GM12878 (cell line): ENCODE measurements around the gene TMEM236. TPM values are rescaled to one million over a fixed set of nuclear protein-coding genes. Genes with fewer than 3 reads are reported as not detected.

Experiments used
- ATAC-seq: fragments of 200-7000 bp; cut with Tn5 transposase; 3 replicates; pipeline ENCODE4 v1.9.1; 2020; ENCODE audit warnings: mild to moderate bottlenecking, moderate library complexity
- BruUV-seq: library from RNA; stranded (reverse); fragments of 400-500 nt; replicated peaks from 2 replicates; lab custom pipeline; 2021; lab: Mats Ljungman, UMichigan
- CTCF ChIA-PET: fragments of 300-600 bp; sonication (Branson Sonifier 250); formaldehyde crosslinking; extraction: SDS; loops from one replicate; lab custom pipeline; 2021; ENCODE audit warnings: inconsistent platforms; lab: Yijun Ruan, JAX
- POLR2A ChIA-PET: fragments of 350-600 bp; formaldehyde crosslinking; extraction: SDS; loops from one replicate; lab custom pipeline; 2021; ENCODE audit warnings: inconsistent platforms; lab: Charles Lee
- RAD21 ChIA-PET: fragments of 300-600 bp; sonication (Branson Sonifier 250); formaldehyde crosslinking; loops from one replicate; lab custom pipeline; 2023; ENCODE audit warnings: antibody characterized with exemption; ENCODE audit not compliant: unreplicated experiment; lab: Charles Lee
- SMC1A ChIA-PET: fragments of 300-600 bp; sonication (Branson Sonifier 250); formaldehyde crosslinking; loops from one replicate; lab custom pipeline; 2023; ENCODE audit not compliant: unreplicated experiment, uncharacterized antibody; lab: Charles Lee
- DNase-seq: peaks from one replicate; pipeline ENCODE4 v3.0.0-alpha.2; 2011; ENCODE audit warnings: low read depth, low spot score
- FAIRE-seq: peaks from 3 replicates; lab custom pipeline; 2011; peaks lifted over from hg19 to GRCh38; lab: Jason Lieb, UNC
- H2AFZ ChIP-seq: 2 replicates; pipeline ENCODE4 v1.6.0; 2011; ENCODE audit warnings: low read depth, low read length, control low read depth; ENCODE audit not compliant: control insufficient read depth
- H3K27ac ChIP-seq: 2 replicates; pipeline ENCODE4 v1.5.1; 2011; ENCODE audit warnings: control low read depth; ENCODE audit not compliant: control insufficient read depth, insufficient read depth
- H3K27me3 ChIP-seq, 2 experiments: replicated peaks in 1 of 2; 2 replicates each; pipeline versions ENCODE4 v1.6.0 to v1.6.1; 2011; ENCODE audit warnings: low read length in 1 of 2; ENCODE audit not compliant: control insufficient read depth in 2 of 2, insufficient read depth in 2 of 2
- H3K36me3 ChIP-seq, 2 experiments: 2 replicates each; pipeline ENCODE4 v1.5.1; 2011; ENCODE audit warnings: low read length in 1 of 2; ENCODE audit not compliant: control insufficient read depth in 2 of 2, insufficient read depth in 2 of 2
- H3K4me1 ChIP-seq: 2 replicates; pipeline ENCODE4 v1.6.1; 2011; ENCODE audit warnings: mild to moderate bottlenecking, low read length, moderate library complexity, mixed read lengths; ENCODE audit not compliant: control insufficient read depth, insufficient read depth
- H3K4me2 ChIP-seq: 2 replicates; pipeline ENCODE4 v1.6.0; 2011; ENCODE audit warnings: control low read depth; ENCODE audit not compliant: control insufficient read depth, insufficient read depth
- H3K4me3 ChIP-seq: fragments of 200-600 bp; sonication (generic); 2 replicates; pipeline ENCODE4 v1.5.1; 2016
- H3K79me2 ChIP-seq: 2 replicates; pipeline ENCODE4 v1.6.0; 2011; ENCODE audit warnings: low read length; ENCODE audit not compliant: control insufficient read depth, insufficient read depth
- H3K9ac ChIP-seq: 2 replicates; pipeline ENCODE4 v1.8.0; 2011; ENCODE audit warnings: low read length, control low read depth, mixed read lengths; ENCODE audit not compliant: control insufficient read depth, insufficient read depth
- H3K9me3 ChIP-seq: replicated peaks from 3 replicates; pipeline ENCODE4 v1.5.1; 2011; ENCODE audit warnings: mild to moderate bottlenecking, low read length; ENCODE audit not compliant: control insufficient read depth, insufficient read depth
- H4K20me1 ChIP-seq: 2 replicates; pipeline ENCODE4 v1.6.0; 2011; ENCODE audit not compliant: control insufficient read depth, insufficient read depth
- BCL11A ChIP-seq: IDR thresholded peaks from 2 replicates; pipeline ENCODE4 v1.6.1; 2011; ENCODE audit warnings: low read depth, low read length
- CHD4 ChIP-seq: fragments of 200-600 bp; sonication (generic); IDR thresholded peaks from 2 replicates; pipeline ENCODE4 v1.6.1; 2016; ENCODE audit warnings: mild to moderate bottlenecking
- E2F4 ChIP-seq: IDR thresholded peaks from 2 replicates; pipeline ENCODE4 v1.6.1; 2012; ENCODE audit warnings: low read depth, low read length, improper control_type of control experiment
- EED ChIP-seq: sonication (generic); IDR thresholded peaks from 2 replicates; pipeline ENCODE4 v1.6.1; 2016; ENCODE audit warnings: antibody characterized with exemption, low read depth
- HDGF ChIP-seq: fragments of 450-650 bp; IDR thresholded peaks from 2 replicates; pipeline ENCODE4 v1.6.1; 2016; ENCODE audit warnings: antibody characterized with exemption
- JUND ChIP-seq: IDR thresholded peaks from 2 replicates; pipeline ENCODE4 v1.6.1; 2012; ENCODE audit warnings: low read depth, mild to moderate bottlenecking, low read length, improper control_type of control experiment, moderate library complexity
- KLF5 ChIP-seq: fragments of 450-650 bp; IDR thresholded peaks from 2 replicates; pipeline ENCODE4 v1.6.1; 2014; ENCODE audit warnings: mild to moderate bottlenecking; ENCODE audit not compliant: partially characterized antibody
- MTA2 ChIP-seq: fragments of 450-650 bp; IDR thresholded peaks from 2 replicates; pipeline ENCODE4 v1.6.1; 2016; ENCODE audit warnings: low read depth, mild to moderate bottlenecking, moderate library complexity
- MYC ChIP-seq: IDR thresholded peaks from 2 replicates; pipeline ENCODE4 v1.6.1; 2011; ENCODE audit warnings: mild to moderate bottlenecking, low read length, moderate library complexity, inconsistent platforms; ENCODE audit not compliant: insufficient read depth, insufficient replicate concordance, insufficient read length, severe bottlenecking
- NBN ChIP-seq: fragments of 450-650 bp; IDR thresholded peaks from 2 replicates; pipeline ENCODE4 v1.6.1; 2016
- NR2C1 ChIP-seq: fragments of 450-650 bp; IDR thresholded peaks from 2 replicates; pipeline ENCODE4 v1.6.1; 2017; ENCODE audit warnings: antibody characterized with exemption, mild to moderate bottlenecking, moderate library complexity
- RAD21 ChIP-seq: IDR thresholded peaks from 2 replicates; pipeline ENCODE4 v1.6.1; 2011; ENCODE audit warnings: mild to moderate bottlenecking, low read depth, low read length, moderate library complexity; ENCODE audit not compliant: insufficient read depth
- TCF12 ChIP-seq: IDR thresholded peaks from 2 replicates; pipeline ENCODE4 v1.6.1; 2011; ENCODE audit warnings: low read depth, mild to moderate bottlenecking, low read length
- TCF3 ChIP-seq: IDR thresholded peaks from 2 replicates; pipeline ENCODE4 v1.6.1; 2012; ENCODE audit warnings: low read depth, mild to moderate bottlenecking, low read length, borderline replicate concordance; ENCODE audit not compliant: insufficient read depth
- USF1 ChIP-seq: IDR thresholded peaks from 2 replicates; pipeline ENCODE4 v1.6.1; 2011; ENCODE audit warnings: borderline replicate concordance, low read depth, mild to moderate bottlenecking, moderate library complexity, mixed read lengths, low read length; ENCODE audit not compliant: insufficient read depth; ENCODE audit errors: extremely low read length
- WRNIP1 ChIP-seq: IDR thresholded peaks from 2 replicates; pipeline ENCODE4 v1.6.1; 2011; ENCODE audit warnings: low read depth, low read length, improper control_type of control experiment, borderline replicate concordance
- ZNF24 ChIP-seq: fragments of 450-650 bp; IDR thresholded peaks from 2 replicates; pipeline ENCODE4 v1.6.1; 2017; ENCODE audit warnings: antibody characterized with exemption, mild to moderate bottlenecking
- whole genome bisulfite sequencing: methylation state at CpG from one replicate; pipeline ENCODE4 v1.1.6; 2016; ENCODE audit warnings: low lambda C conversion rate; ENCODE audit not compliant: insufficient replicate concordance, insufficient coverage; ENCODE audit errors: missing lambda C conversion rate; 5-methylcytosine and 5-hydroxymethylcytosine counted together
- in situ Hi-C: fragments of 300-500 bp; cut with MboI; formaldehyde crosslinking; loops from 9 replicates; pipeline ENCODE4 v1.14.3; 2018; ENCODE audit warnings: mixed read lengths
- intact Hi-C: fragments of 100-400 bp; cut with micrococcal nuclease; formaldehyde crosslinking; loops from one replicate; pipeline ENCODE4 v1.14.2; 2022; ENCODE audit not compliant: unreplicated experiment
- polyA plus RNA-seq, 11 experiments: library from polyadenylated mRNA; depleted of rRNA in 4 of 11; unstranded in 6 of 11; stranded (reverse) in 5 of 11; fragments of >200 nt; fragmentation: Nextera tagmentation in 4 of 11; fragmentation: Illumina TruSeq in 1 of 11; extraction: Ambion mirVana in 4 of 11; extraction: Trizol in 1 of 11; gene quantifications; 1 replicate in 1 of 11; 2 replicates in 10 of 11; pipeline versions ENCODE4 v1.2.1 to v1.2.3, GENCODE V29; 2011 to 2016; ENCODE audit warnings: inconsistent platforms in 2 of 11, missing spikeins in 2 of 11, low read depth in 1 of 11
- total RNA-seq, 4 experiments: library from RNA; depleted of rRNA in 3 of 4; stranded (reverse); fragments of >200 nt in 3 of 4; fragmentation: Illumina TruSeq in 1 of 4; extraction: Trizol in 1 of 4; gene quantifications; 2 replicates each; pipeline versions ENCODE4 v1.2.1 to v1.2.3, GENCODE V29; 2013 to 2021
- TF ChIP-seq, protein P1 (sequence below): fragments of 450-650 bp; formaldehyde crosslinking; IDR thresholded peaks from 2 replicates; pipeline ENCODE4 v1.5.0; 2022; ENCODE audit warnings: mild to moderate bottlenecking, missing genetic modification characterization

Gene TMEM236
- total and polyA plus RNA-seq, 10 of the 15 experiments (the other 5 are each of a cell fraction or from before 2014, with no cell fraction given), result 0.03 TPM; not detected in 9

DNA sequence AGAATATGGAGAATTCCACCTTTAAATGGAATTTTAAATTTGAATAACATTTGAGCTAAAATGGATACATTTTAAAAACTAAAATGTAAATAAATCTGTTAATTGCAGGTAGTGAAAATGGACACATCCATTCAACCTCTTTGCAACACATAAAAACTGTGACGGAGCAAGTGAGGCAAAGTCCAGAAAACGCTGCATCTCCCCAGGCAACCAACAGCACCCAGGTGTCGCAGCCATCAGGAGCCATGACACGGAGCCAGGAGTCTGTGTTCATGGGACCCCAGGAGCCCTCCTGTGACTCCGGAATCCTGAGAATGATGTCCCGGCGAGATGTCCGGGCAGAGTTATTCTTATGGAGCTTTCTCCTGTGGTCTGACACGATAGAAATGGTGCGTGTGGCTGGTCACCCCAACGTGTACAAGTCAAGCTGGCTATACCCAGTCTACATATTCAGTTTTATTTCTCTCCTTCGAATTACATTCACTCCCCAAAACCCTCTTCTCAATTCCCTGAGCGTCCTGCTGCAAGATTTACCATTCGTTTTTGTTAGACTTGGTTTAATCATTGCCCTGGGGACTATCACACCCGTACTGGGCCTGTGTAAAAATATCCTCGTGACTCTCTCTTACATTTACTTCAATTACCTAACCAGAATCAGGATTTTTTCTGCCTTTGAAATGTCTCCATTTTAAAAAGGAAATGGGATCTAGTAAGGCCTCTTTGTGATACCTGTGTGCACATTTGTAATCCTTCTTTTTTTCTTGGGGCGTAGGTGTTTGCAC, 44.0 kb downstream of the TMEM236 start:
- H3K4me3 ChIP-seq, result no peak overlapping the region
- intact Hi-C loops (no loop called here), in situ Hi-C loops (no loop called here)
- H4K20me1 ChIP-seq, result no peaks in the 10 kb centered on the region
- H3K36me3 ChIP-seq, result no peaks in the 10 kb centered on the region
- FAIRE-seq, result no peak
- RAD21 ChIA-PET, result no interaction called here
- H3K4me1 ChIP-seq, result no peaks in the 10 kb centered on the region
- no peak for DNase-seq
- H2AFZ ChIP-seq, result no peak overlapping the region
- no peak overlapping the region for H3K27ac ChIP-seq
- H3K79me2 ChIP-seq, result no peaks in the 10 kb centered on the region
- no peaks in the 10 kb centered on the region for H3K9me3 ChIP-seq
- CTCF ChIA-PET, result no interaction called here
- no peak for ATAC-seq
- no peaks in the 10 kb centered on the region for H3K27me3 ChIP-seq
- POLR2A ChIA-PET, result no interaction called here
- H3K4me2 ChIP-seq, result no peak overlapping the region
- H3K9ac ChIP-seq, result no peak overlapping the region
- 34% methylated on average over 17 of the region's 17 CpGs for WGBS
- no TSS peak for BruUV-seq
- SMC1A ChIA-PET, result interaction anchor here (1.0 to 1.4 kb wide), 3 partner anchors 17 to 39 kb away, joined by 3 read pairs; no protein-coding TSS in a partner anchor
- TF ChIP-seq JUND (no peak), TCF3 (no peak), TCF12 (no peak), KLF5 (no peak), ZNF24 (no peak), NBN (no peak), RAD21 (no peak), CHD4 (no peak), MYC (no peak), NR2C1 (no peak), USF1 (no peak), BCL11A (no peak), HDGF (no peak), WRNIP1 (no peak), EED (no peak), MTA2 (no peak), E2F4 (no peak)
- TF ChIP-seq, protein P1, sequence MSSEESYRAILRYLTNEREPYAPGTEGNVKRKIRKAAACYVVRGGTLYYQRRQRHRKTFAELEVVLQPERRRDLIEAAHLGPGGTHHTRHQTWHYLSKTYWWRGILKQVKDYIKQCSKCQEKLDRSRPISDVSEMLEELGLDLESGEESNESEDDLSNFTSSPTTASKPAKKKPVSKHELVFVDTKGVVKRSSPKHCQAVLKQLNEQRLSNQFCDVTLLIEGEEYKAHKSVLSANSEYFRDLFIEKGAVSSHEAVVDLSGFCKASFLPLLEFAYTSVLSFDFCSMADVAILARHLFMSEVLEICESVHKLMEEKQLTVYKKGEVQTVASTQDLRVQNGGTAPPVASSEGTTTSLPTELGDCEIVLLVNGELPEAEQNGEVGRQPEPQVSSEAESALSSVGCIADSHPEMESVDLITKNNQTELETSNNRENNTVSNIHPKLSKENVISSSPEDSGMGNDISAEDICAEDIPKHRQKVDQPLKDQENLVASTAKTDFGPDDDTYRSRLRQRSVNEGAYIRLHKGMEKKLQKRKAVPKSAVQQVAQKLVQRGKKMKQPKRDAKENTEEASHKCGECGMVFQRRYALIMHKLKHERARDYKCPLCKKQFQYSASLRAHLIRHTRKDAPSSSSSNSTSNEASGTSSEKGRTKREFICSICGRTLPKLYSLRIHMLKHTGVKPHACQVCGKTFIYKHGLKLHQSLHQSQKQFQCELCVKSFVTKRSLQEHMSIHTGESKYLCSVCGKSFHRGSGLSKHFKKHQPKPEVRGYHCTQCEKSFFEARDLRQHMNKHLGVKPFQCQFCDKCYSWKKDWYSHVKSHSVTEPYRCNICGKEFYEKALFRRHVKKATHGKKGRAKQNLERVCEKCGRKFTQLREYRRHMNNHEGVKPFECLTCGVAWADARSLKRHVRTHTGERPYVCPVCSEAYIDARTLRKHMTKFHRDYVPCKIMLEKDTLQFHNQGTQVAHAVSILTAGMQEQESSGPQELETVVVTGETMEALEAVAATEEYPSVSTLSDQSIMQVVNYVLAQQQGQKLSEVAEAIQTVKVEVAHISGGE (CRISPR knock-in tag), result no peak
